Loucy (cell line): ENCODE measurements around the gene LSM3.

Source experiments
- CTCF ChIP-seq: fragments of 200-600 bp; sonication (generic); conservative IDR thresholded peaks from 2 replicates; pipeline ENCODE4 v1.5.1; 2014; ENCODE audit warnings: mild to moderate bottlenecking, antibody characterized with exemption, low read length
- EZH2phosphoT487 ChIP-seq: fragments of 200-600 bp; IDR thresholded peaks from 2 replicates; pipeline ENCODE4 v1.6.1; 2018; ENCODE audit warnings: antibody characterized with exemption, mild to moderate bottlenecking, moderate library complexity, borderline replicate concordance

GRCh38 chr3:14166877-14167603 lies 11.6 kb upstream of the LSM3 start:
- TF ChIP-seq CTCF (no peak), EZH2phosphoT487 (no peak)
